AG09319 (cell line): ENCODE data around the gene RBBP6.

Experiments
- DNase-seq: peaks from one replicate; pipeline ENCODE4 v3.0.0-alpha.2; 2010; ENCODE audit warnings: low read depth; ENCODE audit errors: extremely low read depth
- TF ChIP-seq, protein P1 (sequence below): IDR thresholded peaks from 2 replicates; pipeline ENCODE4 v1.5.1; 2011; ENCODE audit warnings: low read depth, mild to moderate bottlenecking, inconsistent platforms, low read length, moderate library complexity

Gene RBBP6

DNA sequence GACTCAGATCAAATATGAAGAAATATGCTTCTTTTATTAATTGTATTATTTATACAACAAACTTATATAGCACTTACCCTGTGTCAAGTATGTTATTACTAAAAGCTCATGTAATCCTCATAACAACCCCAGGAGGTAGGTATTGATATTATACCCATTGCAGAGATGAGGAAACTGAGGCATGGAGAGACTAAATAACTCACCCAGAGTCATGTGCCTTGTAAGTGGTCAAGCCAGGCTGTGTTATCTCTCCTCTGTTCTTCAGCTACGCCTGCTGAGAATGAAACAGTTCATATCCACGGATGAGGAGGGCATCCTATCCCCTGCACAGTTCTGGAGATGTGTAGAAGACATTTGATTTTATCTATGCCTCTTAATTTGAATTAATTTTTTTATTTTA is 78.1 kb downstream of the RBBP6 start:
- TF ChIP-seq, protein P1, sequence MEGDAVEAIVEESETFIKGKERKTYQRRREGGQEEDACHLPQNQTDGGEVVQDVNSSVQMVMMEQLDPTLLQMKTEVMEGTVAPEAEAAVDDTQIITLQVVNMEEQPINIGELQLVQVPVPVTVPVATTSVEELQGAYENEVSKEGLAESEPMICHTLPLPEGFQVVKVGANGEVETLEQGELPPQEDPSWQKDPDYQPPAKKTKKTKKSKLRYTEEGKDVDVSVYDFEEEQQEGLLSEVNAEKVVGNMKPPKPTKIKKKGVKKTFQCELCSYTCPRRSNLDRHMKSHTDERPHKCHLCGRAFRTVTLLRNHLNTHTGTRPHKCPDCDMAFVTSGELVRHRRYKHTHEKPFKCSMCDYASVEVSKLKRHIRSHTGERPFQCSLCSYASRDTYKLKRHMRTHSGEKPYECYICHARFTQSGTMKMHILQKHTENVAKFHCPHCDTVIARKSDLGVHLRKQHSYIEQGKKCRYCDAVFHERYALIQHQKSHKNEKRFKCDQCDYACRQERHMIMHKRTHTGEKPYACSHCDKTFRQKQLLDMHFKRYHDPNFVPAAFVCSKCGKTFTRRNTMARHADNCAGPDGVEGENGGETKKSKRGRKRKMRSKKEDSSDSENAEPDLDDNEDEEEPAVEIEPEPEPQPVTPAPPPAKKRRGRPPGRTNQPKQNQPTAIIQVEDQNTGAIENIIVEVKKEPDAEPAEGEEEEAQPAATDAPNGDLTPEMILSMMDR = no peak

More for the DNA sequence above, 78.1 kb downstream of the RBBP6 start:
- DNase-seq = no peak
